Measurements from ENCODE around the gene ABCA8.

DNA sequence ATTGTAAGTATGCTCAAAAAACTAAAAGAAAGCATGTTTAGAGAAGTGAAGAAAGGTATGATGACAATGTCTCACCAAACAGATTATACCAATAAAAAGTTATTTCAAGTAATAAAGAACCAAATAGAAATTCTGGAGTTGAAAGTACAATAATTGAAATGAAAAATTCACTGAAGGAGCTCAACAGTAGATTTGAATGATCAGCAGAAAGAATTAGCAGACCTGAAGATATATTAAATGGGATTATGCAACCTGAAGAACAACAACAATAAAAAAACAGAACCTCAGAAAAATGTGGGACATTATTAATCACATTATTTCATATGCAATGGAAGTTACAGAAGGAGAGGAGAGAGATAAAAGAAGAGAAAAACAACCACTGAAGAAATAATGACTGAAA lies 57.6 kb downstream of the ABCA8 start:
- TF ChIP-seq, protein P1, sequence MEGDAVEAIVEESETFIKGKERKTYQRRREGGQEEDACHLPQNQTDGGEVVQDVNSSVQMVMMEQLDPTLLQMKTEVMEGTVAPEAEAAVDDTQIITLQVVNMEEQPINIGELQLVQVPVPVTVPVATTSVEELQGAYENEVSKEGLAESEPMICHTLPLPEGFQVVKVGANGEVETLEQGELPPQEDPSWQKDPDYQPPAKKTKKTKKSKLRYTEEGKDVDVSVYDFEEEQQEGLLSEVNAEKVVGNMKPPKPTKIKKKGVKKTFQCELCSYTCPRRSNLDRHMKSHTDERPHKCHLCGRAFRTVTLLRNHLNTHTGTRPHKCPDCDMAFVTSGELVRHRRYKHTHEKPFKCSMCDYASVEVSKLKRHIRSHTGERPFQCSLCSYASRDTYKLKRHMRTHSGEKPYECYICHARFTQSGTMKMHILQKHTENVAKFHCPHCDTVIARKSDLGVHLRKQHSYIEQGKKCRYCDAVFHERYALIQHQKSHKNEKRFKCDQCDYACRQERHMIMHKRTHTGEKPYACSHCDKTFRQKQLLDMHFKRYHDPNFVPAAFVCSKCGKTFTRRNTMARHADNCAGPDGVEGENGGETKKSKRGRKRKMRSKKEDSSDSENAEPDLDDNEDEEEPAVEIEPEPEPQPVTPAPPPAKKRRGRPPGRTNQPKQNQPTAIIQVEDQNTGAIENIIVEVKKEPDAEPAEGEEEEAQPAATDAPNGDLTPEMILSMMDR (IDR thresholded peaks at IDR 0.05; ENCODE audit: insufficient read depth, low read length, poor library complexity, severe bottlenecking) = no peak
- no peak for TF ChIP-seq EZH2phosphoT487 (conservative IDR thresholded peaks at IDR 0.05; ENCODE audit: low read length)

Data from SU-DHL-6 (cell line).